ENCODE data around the gene SIRT6. TPM values are rescaled to one million over a fixed set of nuclear protein-coding genes. Genes with fewer than 3 reads are reported as not detected.
"Not testable (repeated sequence)": the region's sequence is repeated elsewhere in the genome, so short reads cannot be mapped to it uniquely, and the experiment has no call there.

SIRT6 gene
- total RNA-seq, 3 donors from 2014 or later = 60.9 to 138 (median 118) TPM

- Histone ChIP-seq H3K36me3 (ENCODE audit: low read depth) (no peaks in the 10 kb centered on the region), H3K4me1 (ENCODE audit: low read depth) (no peaks in the 10 kb centered on the region), H3K4me3 (no peak overlapping the region), H3K9me3 (no peaks in the 10 kb centered on the region)
- intact Hi-C loops (cut with DNase I, micrococcal nuclease) = no loop called here
- ATAC-seq (no peak), DNase-seq (no peak)
- no peak for TF ChIP-seq CTCF (IDR thresholded peaks at IDR 0.05)
Measured at GRCh38 chr19:4227771-4228170, 45.4 kb upstream of the SIRT6 start.

GRCh38 chr19:4225885-4226284 is 43.5 kb upstream of the SIRT6 start:
- H3K9me3 ChIP-seq = no peaks in the 10 kb centered on the region
- H3K36me3 ChIP-seq (ENCODE audit: low read depth) = no peaks in the 10 kb centered on the region
- ATAC-seq (no peak), DNase-seq (no peak)
- intact Hi-C loops (cut with DNase I, micrococcal nuclease) = no loop called here
- H3K4me3 ChIP-seq = no peak overlapping the region
- no peak for TF ChIP-seq CTCF (IDR thresholded peaks at IDR 0.05)
- no peaks in the 10 kb centered on the region for H3K4me1 ChIP-seq (ENCODE audit: low read depth)

GRCh38 chr19:4224470-4224869 is 42.1 kb upstream of the SIRT6 start:
- Histone ChIP-seq H3K36me3 (ENCODE audit: low read depth) (no peaks in the 10 kb centered on the region), H3K4me1 (ENCODE audit: low read depth) (no peaks in the 10 kb centered on the region), H3K9me3 (no peaks in the 10 kb centered on the region), H3K4me3 (no peak overlapping the region)
- intact Hi-C loops (cut with DNase I, micrococcal nuclease) = no loop called here
- no peak for TF ChIP-seq CTCF (IDR thresholded peaks at IDR 0.05)
- DNase-seq (no peak), ATAC-seq (no peak)

GRCh38 chr19:4220188-4220587 is 37.8 kb upstream of the SIRT6 start:
- intact Hi-C loops (cut with DNase I, micrococcal nuclease) = no loop called here
- no peak for ATAC-seq

GRCh38 chr19:4218523-4218922 is 36.2 kb upstream of the SIRT6 start:
- ATAC-seq; DNase-seq; H3K4me3 ChIP-seq; H3K9me3 ChIP-seq; intact Hi-C loops (cut with DNase I, micrococcal nuclease); H3K36me3 ChIP-seq (ENCODE audit: low read depth); H3K4me1 ChIP-seq (ENCODE audit: low read depth): not testable (repeated sequence)

More at GRCh38 chr19:4220188-4220587, 37.8 kb upstream of the SIRT6 start:
- Histone ChIP-seq H3K4me1 (ENCODE audit: low read depth) (no peaks in the 10 kb centered on the region), H3K36me3 (ENCODE audit: low read depth) (no peaks in the 10 kb centered on the region), H3K9me3 (no peaks in the 10 kb centered on the region), H3K4me3 (no peak overlapping the region)
- DNase-seq = no peak
- TF ChIP-seq CTCF (IDR thresholded peaks at IDR 0.05) = no peak

- Histone ChIP-seq H3K36me3 (ENCODE audit: low read depth) (no peaks in the 10 kb centered on the region), H3K4me1 (ENCODE audit: low read depth) (no peaks in the 10 kb centered on the region), H3K9me3 (no peaks in the 10 kb centered on the region), H3K4me3 (no peak overlapping the region)
- no peak for TF ChIP-seq CTCF (IDR thresholded peaks at IDR 0.05)
- intact Hi-C loops (cut with DNase I, micrococcal nuclease) = no loop called here
- DNase-seq (no peak), ATAC-seq (no peak)
Measured at GRCh38 chr19:4217429-4218264, 35.3 kb upstream of the SIRT6 start.

Data from mucosa of descending colon (tissue), 3 donors.